HepG2 (cell line): ENCODE results near the gene RUVBL2. TPM values are rescaled to one million over a fixed set of nuclear protein-coding genes. Genes with fewer than 3 reads are reported as not detected.

ENCODE experiments used
- BCL6 ChIP-seq: IDR thresholded peaks from 2 replicates; pipeline ENCODE4 v1.6.1; 2016; ENCODE audit warnings: missing genetic modification reagents, missing compliant biosample characterization
- FOXC1 ChIP-seq: sonication (generic); formaldehyde crosslinking; IDR thresholded peaks from 2 replicates; pipeline ENCODE4 v1.8.0; 2022; ENCODE audit warnings: mild to moderate bottlenecking, missing genetic modification reagents, borderline replicate concordance
- FOXJ3 ChIP-seq: sonication (generic); formaldehyde crosslinking; IDR thresholded peaks from 2 replicates; pipeline ENCODE4 v1.4.0; 2020; ENCODE audit warnings: missing genetic modification reagents, mild to moderate bottlenecking, borderline replicate concordance
- GZF1 ChIP-seq: sonication (generic); formaldehyde crosslinking; IDR thresholded peaks from 2 replicates; pipeline ENCODE4 v1.5.1; 2020; ENCODE audit warnings: mild to moderate bottlenecking, missing genetic modification reagents
- HNRNPLL ChIP-seq: fragments of 200-400 bp; formaldehyde crosslinking; IDR thresholded peaks from 2 replicates; pipeline ENCODE4 v1.6.1; 2017; ENCODE audit warnings: mild to moderate bottlenecking, low read depth, low read length; ENCODE audit not compliant: poor library complexity, severe bottlenecking
- NFATC3 ChIP-seq: sonication (generic); formaldehyde crosslinking; IDR thresholded peaks from 2 replicates; pipeline ENCODE4 v1.5.1; 2020; ENCODE audit warnings: mild to moderate bottlenecking, missing genetic modification reagents
- RBAK ChIP-seq: sonication (generic); formaldehyde crosslinking; IDR thresholded peaks from 2 replicates; pipeline ENCODE4 v1.5.1; 2020; ENCODE audit warnings: mild to moderate bottlenecking, missing genetic modification reagents
- REL ChIP-seq: sonication (generic); formaldehyde crosslinking; conservative IDR thresholded peaks from 2 replicates; pipeline ENCODE4 v1.8.0; 2022; ENCODE audit warnings: mild to moderate bottlenecking, missing genetic modification reagents, moderate library complexity
- ZBTB42 ChIP-seq: sonication (generic); formaldehyde crosslinking; IDR thresholded peaks from 2 replicates; pipeline ENCODE4 v1.5.0; 2020; ENCODE audit warnings: mild to moderate bottlenecking, missing genetic modification reagents
- ZFP62 ChIP-seq: sonication (generic); formaldehyde crosslinking; IDR thresholded peaks from 2 replicates; pipeline ENCODE4 v1.4.0; 2020; ENCODE audit warnings: missing genetic modification reagents
- ZFP82 ChIP-seq: sonication (generic); formaldehyde crosslinking; IDR thresholded peaks from 2 replicates; pipeline ENCODE4 v1.5.1; 2020; ENCODE audit warnings: mild to moderate bottlenecking, missing genetic modification reagents, borderline replicate concordance
- ZKSCAN8 ChIP-seq: IDR thresholded peaks from 2 replicates; pipeline ENCODE4 v1.6.1; 2016; ENCODE audit warnings: borderline replicate concordance, missing genetic modification reagents, missing compliant biosample characterization
- ZMYM3 ChIP-seq: sonication (generic); formaldehyde crosslinking; IDR thresholded peaks from 2 replicates; pipeline ENCODE4 v1.5.1; 2020; ENCODE audit warnings: mild to moderate bottlenecking, missing genetic modification reagents
- ZNF550 ChIP-seq: sonication (generic); formaldehyde crosslinking; IDR thresholded peaks from 2 replicates; pipeline ENCODE4 v1.4.0; 2020; ENCODE audit warnings: mild to moderate bottlenecking, missing genetic modification reagents, borderline replicate concordance
- ZNF567 ChIP-seq: sonication (generic); formaldehyde crosslinking; IDR thresholded peaks from 2 replicates; pipeline ENCODE4 v1.8.1; 2023; ENCODE audit warnings: mild to moderate bottlenecking, missing genetic modification reagents, borderline replicate concordance
- polyA plus RNA-seq, 8 experiments: library from polyadenylated mRNA; depleted of rRNA in 3 of 8; stranded (reverse) in 7 of 8; unstranded in 1 of 8; fragments of >200 nt; fragmentation: Illumina TruSeq in 4 of 8; extraction: Trizol in 4 of 8; gene quantifications; 2 replicates each; pipeline versions ENCODE4 v1.2.1 to v1.2.3, GENCODE V29; 2011 to 2016; ENCODE audit warnings: low read depth in 4 of 8, missing spikeins in 1 of 8, mixed read lengths in 1 of 8; ENCODE audit not compliant: insufficient read depth in 1 of 8
- total RNA-seq, 5 experiments: library from RNA; depleted of rRNA; stranded (reverse); fragments of >200 nt; fragmentation: Illumina TruSeq; extraction: Trizol; gene quantifications; 2 replicates each; pipeline ENCODE4 v1.2.3, GENCODE V29; 2016; ENCODE audit warnings: low read depth in 1 of 5
- TF ChIP-seq, protein P1 (sequence below): sonication (generic); formaldehyde crosslinking; IDR thresholded peaks from 2 replicates; pipeline ENCODE4 v1.4.0; 2020; ENCODE audit warnings: mild to moderate bottlenecking, missing genetic modification reagents
- TF ChIP-seq, protein P2 (sequence below): sonication (generic); formaldehyde crosslinking; IDR thresholded peaks from 2 replicates; pipeline ENCODE4 v1.5.0; 2020; ENCODE audit warnings: mild to moderate bottlenecking, missing genetic modification reagents, borderline replicate concordance
- TF ChIP-seq, protein P3 (sequence below): sonication (generic); formaldehyde crosslinking; conservative IDR thresholded peaks from 2 replicates; pipeline ENCODE4 v1.8.1; 2023; ENCODE audit warnings: missing genetic modification reagents
- TF ChIP-seq, protein P4 (sequence below): sonication (generic); formaldehyde crosslinking; IDR thresholded peaks from 2 replicates; pipeline ENCODE4 v1.4.0; 2020; ENCODE audit warnings: missing genetic modification reagents

The RUVBL2 gene
- total and polyA plus RNA-seq, 2 of the 13 experiments (the other 11 are each of a cell fraction or from before 2014, with no cell fraction given), result 120 to 122 TPM

DNA sequence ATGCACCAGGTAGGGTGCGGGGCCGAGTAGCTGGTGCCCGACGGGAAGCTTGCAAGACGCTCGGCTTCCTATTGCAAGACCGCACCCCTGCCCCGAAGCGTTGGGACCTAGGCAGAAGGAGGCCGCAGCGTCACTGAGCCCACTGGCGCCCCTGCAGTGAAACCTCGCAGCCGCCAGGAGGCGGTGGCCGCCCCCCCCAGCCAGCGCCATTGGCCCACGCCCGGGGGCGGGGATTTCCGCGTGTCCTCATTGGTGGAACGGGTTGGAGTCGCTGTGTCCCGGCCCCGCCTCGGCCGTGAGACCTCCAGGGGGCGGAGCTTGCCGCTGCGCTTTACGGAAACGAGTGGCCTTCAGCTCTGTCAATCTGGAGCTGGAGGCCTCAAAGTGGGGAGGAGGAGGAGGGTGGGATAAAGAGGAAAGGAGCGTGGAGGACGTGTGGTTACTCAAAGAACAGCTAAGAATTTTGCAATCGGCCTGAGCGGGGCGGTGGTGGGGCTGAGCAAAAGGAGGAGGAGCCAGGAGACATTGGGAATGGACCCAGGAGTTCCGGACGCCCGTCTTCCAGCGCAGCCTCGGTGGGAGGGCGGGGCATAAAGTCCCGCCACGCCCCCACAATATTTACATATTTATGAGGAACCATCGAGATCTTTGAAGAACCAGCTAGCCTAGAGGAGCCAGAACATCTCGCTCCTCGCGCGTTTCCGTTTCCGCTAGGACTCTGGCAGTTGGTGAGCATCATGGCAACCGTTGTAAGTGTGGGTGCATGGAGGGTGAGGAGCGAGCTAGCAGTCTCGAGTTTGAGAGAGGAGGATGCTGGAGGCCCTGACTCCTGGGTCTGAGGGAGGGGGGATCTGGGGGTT is at the start of gene RUVBL2, which contains the start of gene GYS1 (continued):
- TF ChIP-seq FOXJ3 (CRISPR knock-in tag) (no peak), ZMYM3 (CRISPR knock-in tag) (no peak), RBAK (no peak), REL (CRISPR knock-in tag) (peak; percentile 84), NFATC3 (no peak), FOXC1 (CRISPR knock-in tag) (no peak; the same call in 1 of the 2 replicates), ZKSCAN8 (CRISPR knock-in tag) (0 out of 2 replicates have a peak, but pooled peaks have one; percentile 62), HNRNPLL (peak; percentile 80), ZFP82 (CRISPR knock-in tag) (0 out of 2 replicates have a peak, but pooled peaks have one; percentile 61), GZF1 (CRISPR knock-in tag) (no peak), ZBTB42 (CRISPR knock-in tag) (no peak), ZNF567 (CRISPR knock-in tag) (0 out of 2 replicates have a peak, but pooled peaks have one; percentile 55), ZFP62 (CRISPR knock-in tag) (no peak), ZNF550 (no peak), BCL6 (CRISPR knock-in tag) (peak; percentile 26)
- TF ChIP-seq, protein P1, sequence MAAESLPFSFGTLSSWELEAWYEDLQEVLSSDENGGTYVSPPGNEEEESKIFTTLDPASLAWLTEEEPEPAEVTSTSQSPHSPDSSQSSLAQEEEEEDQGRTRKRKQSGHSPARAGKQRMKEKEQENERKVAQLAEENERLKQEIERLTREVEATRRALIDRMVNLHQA (CRISPR knock-in tag), result no peak
- TF ChIP-seq, protein P2, sequence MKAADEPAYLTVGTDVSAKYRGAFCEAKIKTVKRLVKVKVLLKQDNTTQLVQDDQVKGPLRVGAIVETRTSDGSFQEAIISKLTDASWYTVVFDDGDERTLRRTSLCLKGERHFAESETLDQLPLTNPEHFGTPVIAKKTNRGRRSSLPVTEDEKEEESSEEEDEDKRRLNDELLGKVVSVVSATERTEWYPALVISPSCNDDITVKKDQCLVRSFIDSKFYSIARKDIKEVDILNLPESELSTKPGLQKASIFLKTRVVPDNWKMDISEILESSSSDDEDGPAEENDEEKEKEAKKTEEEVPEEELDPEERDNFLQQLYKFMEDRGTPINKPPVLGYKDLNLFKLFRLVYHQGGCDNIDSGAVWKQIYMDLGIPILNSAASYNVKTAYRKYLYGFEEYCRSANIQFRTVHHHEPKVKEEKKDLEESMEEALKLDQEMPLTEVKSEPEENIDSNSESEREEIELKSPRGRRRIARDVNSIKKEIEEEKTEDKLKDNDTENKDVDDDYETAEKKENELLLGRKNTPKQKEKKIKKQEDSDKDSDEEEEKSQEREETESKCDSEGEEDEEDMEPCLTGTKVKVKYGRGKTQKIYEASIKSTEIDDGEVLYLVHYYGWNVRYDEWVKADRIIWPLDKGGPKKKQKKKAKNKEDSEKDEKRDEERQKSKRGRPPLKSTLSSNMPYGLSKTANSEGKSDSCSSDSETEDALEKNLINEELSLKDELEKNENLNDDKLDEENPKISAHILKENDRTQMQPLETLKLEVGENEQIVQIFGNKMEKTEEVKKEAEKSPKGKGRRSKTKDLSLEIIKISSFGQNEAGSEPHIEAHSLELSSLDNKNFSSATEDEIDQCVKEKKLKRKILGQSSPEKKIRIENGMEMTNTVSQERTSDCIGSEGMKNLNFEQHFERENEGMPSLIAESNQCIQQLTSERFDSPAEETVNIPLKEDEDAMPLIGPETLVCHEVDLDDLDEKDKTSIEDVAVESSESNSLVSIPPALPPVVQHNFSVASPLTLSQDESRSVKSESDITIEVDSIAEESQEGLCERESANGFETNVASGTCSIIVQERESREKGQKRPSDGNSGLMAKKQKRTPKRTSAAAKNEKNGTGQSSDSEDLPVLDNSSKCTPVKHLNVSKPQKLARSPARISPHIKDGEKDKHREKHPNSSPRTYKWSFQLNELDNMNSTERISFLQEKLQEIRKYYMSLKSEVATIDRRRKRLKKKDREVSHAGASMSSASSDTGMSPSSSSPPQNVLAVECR (CRISPR knock-in tag), result peak; percentile 82
- TF ChIP-seq, protein P3, sequence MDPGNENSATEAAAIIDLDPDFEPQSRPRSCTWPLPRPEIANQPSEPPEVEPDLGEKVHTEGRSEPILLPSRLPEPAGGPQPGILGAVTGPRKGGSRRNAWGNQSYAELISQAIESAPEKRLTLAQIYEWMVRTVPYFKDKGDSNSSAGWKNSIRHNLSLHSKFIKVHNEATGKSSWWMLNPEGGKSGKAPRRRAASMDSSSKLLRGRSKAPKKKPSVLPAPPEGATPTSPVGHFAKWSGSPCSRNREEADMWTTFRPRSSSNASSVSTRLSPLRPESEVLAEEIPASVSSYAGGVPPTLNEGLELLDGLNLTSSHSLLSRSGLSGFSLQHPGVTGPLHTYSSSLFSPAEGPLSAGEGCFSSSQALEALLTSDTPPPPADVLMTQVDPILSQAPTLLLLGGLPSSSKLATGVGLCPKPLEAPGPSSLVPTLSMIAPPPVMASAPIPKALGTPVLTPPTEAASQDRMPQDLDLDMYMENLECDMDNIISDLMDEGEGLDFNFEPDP (CRISPR knock-in tag), result no peak
- TF ChIP-seq, protein P4, sequence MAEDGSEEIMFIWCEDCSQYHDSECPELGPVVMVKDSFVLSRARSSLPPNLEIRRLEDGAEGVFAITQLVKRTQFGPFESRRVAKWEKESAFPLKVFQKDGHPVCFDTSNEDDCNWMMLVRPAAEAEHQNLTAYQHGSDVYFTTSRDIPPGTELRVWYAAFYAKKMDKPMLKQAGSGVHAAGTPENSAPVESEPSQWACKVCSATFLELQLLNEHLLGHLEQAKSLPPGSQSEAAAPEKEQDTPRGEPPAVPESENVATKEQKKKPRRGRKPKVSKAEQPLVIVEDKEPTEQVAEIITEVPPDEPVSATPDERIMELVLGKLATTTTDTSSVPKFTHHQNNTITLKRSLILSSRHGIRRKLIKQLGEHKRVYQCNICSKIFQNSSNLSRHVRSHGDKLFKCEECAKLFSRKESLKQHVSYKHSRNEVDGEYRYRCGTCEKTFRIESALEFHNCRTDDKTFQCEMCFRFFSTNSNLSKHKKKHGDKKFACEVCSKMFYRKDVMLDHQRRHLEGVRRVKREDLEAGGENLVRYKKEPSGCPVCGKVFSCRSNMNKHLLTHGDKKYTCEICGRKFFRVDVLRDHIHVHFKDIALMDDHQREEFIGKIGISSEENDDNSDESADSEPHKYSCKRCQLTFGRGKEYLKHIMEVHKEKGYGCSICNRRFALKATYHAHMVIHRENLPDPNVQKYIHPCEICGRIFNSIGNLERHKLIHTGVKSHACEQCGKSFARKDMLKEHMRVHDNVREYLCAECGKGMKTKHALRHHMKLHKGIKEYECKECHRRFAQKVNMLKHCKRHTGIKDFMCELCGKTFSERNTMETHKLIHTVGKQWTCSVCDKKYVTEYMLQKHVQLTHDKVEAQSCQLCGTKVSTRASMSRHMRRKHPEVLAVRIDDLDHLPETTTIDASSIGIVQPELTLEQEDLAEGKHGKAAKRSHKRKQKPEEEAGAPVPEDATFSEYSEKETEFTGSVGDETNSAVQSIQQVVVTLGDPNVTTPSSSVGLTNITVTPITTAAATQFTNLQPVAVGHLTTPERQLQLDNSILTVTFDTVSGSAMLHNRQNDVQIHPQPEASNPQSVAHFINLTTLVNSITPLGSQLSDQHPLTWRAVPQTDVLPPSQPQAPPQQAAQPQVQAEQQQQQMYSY (CRISPR knock-in tag), result no peak
